Esophagus squamous epithelium (tissue), 5 donors: ENCODE measurements around the gene ANKRD34C. TPM values are rescaled to one million over a fixed set of nuclear protein-coding genes. Genes with fewer than 3 reads are reported as not detected.

Source experiments
- DNase-seq: peaks from one replicate; lab custom pipeline; 2025; lab: John Stamatoyannopoulos, UW
- H3K27ac ChIP-seq, 4 donors: fragments of 200-600 bp; sonication (generic); one replicate each; pipeline ENCODE4 v1.5.1; 2016 to 2019; ENCODE audit warnings: mild to moderate bottlenecking in 1 of 4
- H3K27me3 ChIP-seq, 4 donors: fragments of 200-600 bp; sonication (generic); 1 replicate in 3 of 4; 2 replicates in 1 of 4; pipeline versions ENCODE4 v1.5.1 to v1.6.0; 2017 to 2021; ENCODE audit warnings: antibody characterized with exemption in 1 of 4
- H3K36me3 ChIP-seq, 3 donors: fragments of 200-600 bp; sonication (generic); one replicate each; pipeline ENCODE4 v1.5.1; 2016 to 2019
- H3K4me1 ChIP-seq, 3 donors: fragments of 200-600 bp; sonication (generic); one replicate each; pipeline ENCODE4 v1.5.1; 2017 to 2019
- H3K4me3 ChIP-seq, 4 donors: fragments of 200-600 bp; sonication (generic); 1 replicate in 3 of 4; 2 replicates in 1 of 4; pipeline ENCODE4 v1.5.1; 2016 to 2019; ENCODE audit warnings: mild to moderate bottlenecking in 2 of 4, moderate library complexity in 1 of 4
- H3K9me3 ChIP-seq, 3 donors: fragments of 200-600 bp; sonication (generic); one replicate each; pipeline ENCODE4 v1.5.1; 2016 to 2019
- POLR2A ChIP-seq, 4 donors: fragments of 450-650 bp; IDR thresholded peaks; one replicate each; pipeline ENCODE4 v1.6.1; 2017; ENCODE audit warnings: antibody characterized with exemption in 4 of 4, mild to moderate bottlenecking in 4 of 4, moderate library complexity in 3 of 4
- WGBS, 2 donors: methylation state at CpG; one replicate each; pipeline ENCODE4 v1.1.5; 2018; 5-methylcytosine and 5-hydroxymethylcytosine counted together
- intact Hi-C: fragments of 100-400 bp; cut with DNase I; formaldehyde crosslinking; loops from one replicate; pipeline ENCODE4 v1.15.0; 2022
- total RNA-seq, 4 donors: library from RNA; depleted of rRNA; stranded (reverse); fragments of >200 nt; gene quantifications; one replicate each; pipeline ENCODE4 v1.1.0, GENCODE V29; 2016
- TF ChIP-seq, protein P1 (sequence below), 6 experiments: fragments of 450-650 bp in 4 of 6; fragments of 200-600 bp in 2 of 6; sonication (generic) in 2 of 6; IDR thresholded peaks; one replicate each; pipeline ENCODE4 v1.5.1; 2016 to 2019; ENCODE audit warnings: antibody characterized with exemption in 6 of 6, mild to moderate bottlenecking in 4 of 6, moderate library complexity in 4 of 6
- donor health status: DM: yes; HTN: yes; CAD: no.

ANKRD34C gene
- total RNA-seq, 4 donors from 2014 or later: not detected

DNA sequence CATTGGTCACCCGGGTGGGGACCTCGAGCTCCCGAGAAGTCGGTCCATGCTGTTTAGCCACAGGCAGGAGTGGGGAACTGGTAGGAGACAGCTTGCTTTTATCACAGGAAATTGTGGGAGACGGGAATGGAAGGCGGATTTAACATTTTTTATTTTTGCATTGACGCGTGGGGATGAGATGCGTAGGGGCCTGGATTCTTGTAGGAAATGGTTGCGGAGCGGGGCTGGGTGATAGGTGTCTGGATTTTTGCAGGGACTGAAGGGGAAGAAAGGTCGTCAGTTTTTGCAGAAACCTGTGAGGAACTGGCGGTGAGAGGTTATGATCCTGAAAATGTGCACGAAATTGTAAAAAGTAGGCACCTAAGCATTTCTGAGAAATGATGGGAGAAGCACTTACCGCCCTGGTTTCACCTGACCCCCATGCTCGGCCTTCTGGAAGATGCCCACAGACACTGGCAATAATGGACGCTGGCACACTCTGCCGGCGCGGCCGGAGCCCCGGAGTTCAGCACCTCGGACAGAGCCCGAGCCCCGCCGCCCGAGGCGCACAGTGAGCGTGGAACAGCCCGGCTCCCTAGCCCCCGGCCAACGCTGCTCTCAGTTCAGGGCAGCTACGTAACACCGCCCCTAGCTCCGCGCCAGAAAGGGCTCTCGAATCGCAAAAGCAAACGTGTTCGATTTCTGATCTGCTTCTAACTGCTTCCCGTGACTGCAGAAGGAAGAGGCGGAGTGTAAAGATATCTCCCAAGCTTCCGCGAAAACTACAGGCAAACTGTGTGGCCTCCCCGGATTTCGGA, 928 bp downstream of the ANKRD34C start:
- Histone ChIP-seq H3K27ac (no peak overlapping the region), H3K27me3 (peaks cover 11 to 94% (median 15%) of the 10 kb centered on the region in 4 donors), H3K9me3 (no peaks in the 10 kb centered on the region), H3K36me3 (no peaks in the 10 kb centered on the region), H3K4me3 (no peak overlapping the region), H3K4me1 (no peaks in the 10 kb centered on the region)
- intact Hi-C loops: no loop called here
- TF ChIP-seq, protein P1, sequence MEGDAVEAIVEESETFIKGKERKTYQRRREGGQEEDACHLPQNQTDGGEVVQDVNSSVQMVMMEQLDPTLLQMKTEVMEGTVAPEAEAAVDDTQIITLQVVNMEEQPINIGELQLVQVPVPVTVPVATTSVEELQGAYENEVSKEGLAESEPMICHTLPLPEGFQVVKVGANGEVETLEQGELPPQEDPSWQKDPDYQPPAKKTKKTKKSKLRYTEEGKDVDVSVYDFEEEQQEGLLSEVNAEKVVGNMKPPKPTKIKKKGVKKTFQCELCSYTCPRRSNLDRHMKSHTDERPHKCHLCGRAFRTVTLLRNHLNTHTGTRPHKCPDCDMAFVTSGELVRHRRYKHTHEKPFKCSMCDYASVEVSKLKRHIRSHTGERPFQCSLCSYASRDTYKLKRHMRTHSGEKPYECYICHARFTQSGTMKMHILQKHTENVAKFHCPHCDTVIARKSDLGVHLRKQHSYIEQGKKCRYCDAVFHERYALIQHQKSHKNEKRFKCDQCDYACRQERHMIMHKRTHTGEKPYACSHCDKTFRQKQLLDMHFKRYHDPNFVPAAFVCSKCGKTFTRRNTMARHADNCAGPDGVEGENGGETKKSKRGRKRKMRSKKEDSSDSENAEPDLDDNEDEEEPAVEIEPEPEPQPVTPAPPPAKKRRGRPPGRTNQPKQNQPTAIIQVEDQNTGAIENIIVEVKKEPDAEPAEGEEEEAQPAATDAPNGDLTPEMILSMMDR (IDR thresholded peaks at IDR 0.05): no peak
- no peak for TF ChIP-seq POLR2A (IDR thresholded peaks at IDR 0.05)
- WGBS, 2 donors: 25 to 26% methylated on average over 22 to 24 of the region's 46 CpGs
- no peak for DNase-seq

DNA sequence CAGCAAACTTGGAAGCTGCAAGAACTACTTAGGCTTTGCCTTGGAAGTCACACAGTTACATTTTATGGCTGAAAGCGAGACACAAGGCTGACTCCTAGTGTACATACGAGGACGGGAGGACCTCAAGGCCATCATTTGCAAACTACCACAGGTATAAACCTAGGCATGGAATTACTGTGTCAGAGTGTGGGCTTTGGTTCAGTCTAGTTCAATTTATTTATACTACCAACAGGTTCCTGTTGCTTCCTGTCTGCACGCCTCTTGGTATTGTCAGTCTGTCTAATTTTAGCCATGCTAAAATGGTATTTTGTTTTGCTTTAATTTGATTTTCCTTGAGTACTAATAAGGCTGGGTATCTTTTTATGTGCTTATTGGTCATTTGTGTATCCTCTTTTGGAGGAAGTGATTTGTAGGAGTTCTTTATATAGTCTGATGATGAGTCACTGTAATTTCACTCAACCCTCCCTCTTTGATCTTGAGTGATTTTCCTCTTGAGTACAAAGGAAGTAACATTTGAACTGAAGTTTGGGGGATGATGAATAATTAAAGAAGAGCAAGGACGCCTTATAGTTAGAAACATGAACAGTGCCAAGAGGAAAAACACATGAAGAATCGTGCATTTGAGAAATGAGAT, 8.2 kb downstream of the ANKRD34C start:
- WGBS, 2 donors: 60 to 63% methylated on average over 6 of the region's 6 CpGs
- Histone ChIP-seq H3K27ac (no peak overlapping the region), H3K9me3 (no peaks in the 10 kb centered on the region), H3K4me3 (no peak overlapping the region), H3K36me3 (no peaks in the 10 kb centered on the region), H3K4me1 (no peaks in the 10 kb centered on the region), H3K27me3 (peaks cover 0 to 42% (median 0%) of the 10 kb centered on the region in 4 donors)
- TF ChIP-seq POLR2A (IDR thresholded peaks at IDR 0.05): no peak
- TF ChIP-seq, protein P1 (IDR thresholded peaks at IDR 0.05): no peak
- no peak for DNase-seq
- intact Hi-C loops: no loop called here

DNA sequence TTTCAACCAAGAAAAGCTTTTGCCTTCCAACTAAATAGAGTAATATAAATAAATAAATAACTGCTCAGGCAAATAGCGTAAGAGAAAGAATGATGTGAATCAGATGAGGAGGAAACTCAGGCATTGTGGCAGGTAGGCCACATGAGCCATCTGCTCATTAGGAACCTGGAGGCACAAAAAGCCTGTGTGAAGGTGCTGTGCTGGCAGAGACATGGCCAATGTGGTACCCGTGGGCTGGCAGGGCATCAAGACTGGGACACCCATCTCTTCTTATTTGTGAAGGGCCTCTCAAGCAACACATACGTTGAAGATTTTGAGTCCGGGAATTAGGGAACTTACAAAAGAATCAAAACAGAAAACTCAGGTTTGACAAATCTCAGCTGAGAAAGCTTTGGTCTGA, 9.5 kb downstream of the ANKRD34C start:
- Histone ChIP-seq H3K4me3 (no peak overlapping the region), H3K4me1 (no peaks in the 10 kb centered on the region), H3K27me3 (peaks cover 0 to 32% (median 0%) of the 10 kb centered on the region in 4 donors), H3K27ac (no peak overlapping the region), H3K36me3 (no peaks in the 10 kb centered on the region), H3K9me3 (no peaks in the 10 kb centered on the region)
- no peak for DNase-seq
- intact Hi-C loops: no loop called here
- TF ChIP-seq, protein P1 (IDR thresholded peaks at IDR 0.05): no peak
- no peak for TF ChIP-seq POLR2A (IDR thresholded peaks at IDR 0.05)
- WGBS, 2 donors: 81% methylated on average over 4 of the region's 4 CpGs

DNA sequence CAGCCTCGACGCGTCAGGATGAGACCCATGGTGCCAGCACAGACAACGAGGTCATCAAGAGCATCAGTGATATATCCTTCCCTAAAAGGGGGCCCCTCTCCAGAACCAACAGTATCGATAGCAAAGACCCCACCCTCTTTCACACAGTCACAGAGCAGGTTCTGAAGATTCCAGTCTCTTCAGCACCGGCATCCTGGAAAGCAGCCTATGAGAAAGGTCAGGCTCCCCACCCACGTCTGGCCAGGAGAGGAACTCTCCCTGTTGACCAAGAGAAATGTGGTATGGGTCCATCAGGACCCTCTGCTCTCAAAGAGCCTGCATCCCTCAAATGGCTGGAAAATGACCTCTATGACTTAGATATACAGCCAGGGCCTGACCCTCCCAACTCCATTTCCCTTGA, 11.6 kb downstream of the ANKRD34C start:
- Histone ChIP-seq H3K4me3 (no peak overlapping the region), H3K27me3 (peaks cover 0 to 26% (median 0%) of the 10 kb centered on the region in 4 donors), H3K4me1 (no peaks in the 10 kb centered on the region), H3K36me3 (no peaks in the 10 kb centered on the region), H3K9me3 (no peaks in the 10 kb centered on the region), H3K27ac (no peak overlapping the region)
- WGBS, 2 donors: 53% methylated on average over 3 of the region's 7 CpGs; no CpG with 5 or more reads in 1 of the 2 donors
- DNase-seq: no peak
- intact Hi-C loops: no loop called here
- TF ChIP-seq, protein P1 (IDR thresholded peaks at IDR 0.05): no peak
- no peak for TF ChIP-seq POLR2A (IDR thresholded peaks at IDR 0.05)

DNA sequence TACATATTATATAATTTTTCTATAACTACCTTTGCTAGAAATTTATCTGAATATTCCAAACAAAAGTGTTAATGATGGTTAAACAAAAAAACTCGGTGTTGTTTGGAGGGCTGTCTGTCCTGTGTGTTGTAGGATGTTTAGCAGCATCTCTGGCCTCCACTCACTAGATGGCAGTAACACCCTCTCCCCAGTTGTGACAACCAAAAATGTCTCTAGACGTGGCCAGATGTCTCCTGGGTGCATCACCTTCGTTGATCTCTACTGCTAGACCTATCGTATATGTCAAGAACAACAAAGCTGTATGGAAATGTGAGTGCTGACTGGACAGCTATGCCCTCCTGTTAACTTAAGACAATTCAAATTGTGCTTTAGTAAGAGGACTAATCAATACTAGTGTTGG, 14.1 kb downstream of the ANKRD34C start:
- intact Hi-C loops: no loop called here
- DNase-seq: no peak
- WGBS, 2 donors: 26 to 50% methylated on average over 3 to 4 of the region's 4 CpGs
- Histone ChIP-seq H3K4me1 (no peaks in the 10 kb centered on the region), H3K4me3 (no peak overlapping the region), H3K27me3 (peaks cover 0 to 41% (median 0%) of the 10 kb centered on the region in 4 donors), H3K36me3 (no peaks in the 10 kb centered on the region), H3K9me3 (no peaks in the 10 kb centered on the region), H3K27ac (no peak overlapping the region)
- TF ChIP-seq, protein P1 (IDR thresholded peaks at IDR 0.05): peak in 1 of 6 experiments; percentile 44
- no peak for TF ChIP-seq POLR2A (IDR thresholded peaks at IDR 0.05)
